Glutamatergic neuron (in vitro differentiated cells): ENCODE measurements around the gene NSD1. TPM values are rescaled to one million over a fixed set of nuclear protein-coding genes. Genes with fewer than 3 reads are reported as not detected.

Experiments
- DNase-seq: peaks from one replicate; pipeline ENCODE4 v3.0.0; 2022
- H3K27ac Mint-ChIP-seq: one replicate; pipeline ENCODE4 v1.8.0; 2020; ENCODE audit warnings: mild to moderate bottlenecking, mixed read lengths, inconsistent platforms; ENCODE audit not compliant: unreplicated experiment
- H3K27me3 Mint-ChIP-seq: one replicate; pipeline ENCODE4 v1.8.0; 2020; ENCODE audit warnings: mild to moderate bottlenecking, moderate library complexity, mixed read lengths, inconsistent platforms; ENCODE audit not compliant: unreplicated experiment
- H3K36me3 Mint-ChIP-seq: one replicate; pipeline ENCODE4 v1.8.0; 2020; ENCODE audit warnings: mild to moderate bottlenecking, mixed read lengths, inconsistent platforms; ENCODE audit not compliant: unreplicated experiment
- H3K4me1 Mint-ChIP-seq: one replicate; pipeline ENCODE4 v1.8.0; 2020; ENCODE audit warnings: mild to moderate bottlenecking, low read depth, mixed read lengths, inconsistent platforms; ENCODE audit not compliant: unreplicated experiment
- H3K4me3 Mint-ChIP-seq: one replicate; pipeline ENCODE4 v1.8.0; 2020; ENCODE audit warnings: mild to moderate bottlenecking, mixed read lengths, inconsistent platforms; ENCODE audit not compliant: unreplicated experiment
- H3K9me3 Mint-ChIP-seq: one replicate; pipeline ENCODE4 v1.8.0; 2020; ENCODE audit warnings: mild to moderate bottlenecking, moderate library complexity, mixed read lengths, inconsistent platforms; ENCODE audit not compliant: unreplicated experiment
- long read RNA-seq: library from polyadenylated mRNA; unstranded; transcript quantifications from one replicate; pipeline ENCODE4 v2.0.0, GENCODE V29; 2020; ENCODE audit not compliant: unreplicated experiment
- total RNA-seq: library from RNA; stranded (reverse); fragmentation: NEBNext Ultra II Directional; extraction: Animal tissue kit (Norgen Biotek cat#: 25700); gene quantifications from one replicate; pipeline ENCODE4 v1.2.1, GENCODE V29; 2021; ENCODE audit not compliant: unreplicated experiment
- TF ChIP-seq, protein P1 (sequence below): fragments of 200-600 bp; sonication (generic); IDR thresholded peaks from one replicate; pipeline ENCODE4 v1.5.0; 2021; ENCODE audit not compliant: partially characterized antibody, unreplicated experiment

NSD1 gene, protein sequence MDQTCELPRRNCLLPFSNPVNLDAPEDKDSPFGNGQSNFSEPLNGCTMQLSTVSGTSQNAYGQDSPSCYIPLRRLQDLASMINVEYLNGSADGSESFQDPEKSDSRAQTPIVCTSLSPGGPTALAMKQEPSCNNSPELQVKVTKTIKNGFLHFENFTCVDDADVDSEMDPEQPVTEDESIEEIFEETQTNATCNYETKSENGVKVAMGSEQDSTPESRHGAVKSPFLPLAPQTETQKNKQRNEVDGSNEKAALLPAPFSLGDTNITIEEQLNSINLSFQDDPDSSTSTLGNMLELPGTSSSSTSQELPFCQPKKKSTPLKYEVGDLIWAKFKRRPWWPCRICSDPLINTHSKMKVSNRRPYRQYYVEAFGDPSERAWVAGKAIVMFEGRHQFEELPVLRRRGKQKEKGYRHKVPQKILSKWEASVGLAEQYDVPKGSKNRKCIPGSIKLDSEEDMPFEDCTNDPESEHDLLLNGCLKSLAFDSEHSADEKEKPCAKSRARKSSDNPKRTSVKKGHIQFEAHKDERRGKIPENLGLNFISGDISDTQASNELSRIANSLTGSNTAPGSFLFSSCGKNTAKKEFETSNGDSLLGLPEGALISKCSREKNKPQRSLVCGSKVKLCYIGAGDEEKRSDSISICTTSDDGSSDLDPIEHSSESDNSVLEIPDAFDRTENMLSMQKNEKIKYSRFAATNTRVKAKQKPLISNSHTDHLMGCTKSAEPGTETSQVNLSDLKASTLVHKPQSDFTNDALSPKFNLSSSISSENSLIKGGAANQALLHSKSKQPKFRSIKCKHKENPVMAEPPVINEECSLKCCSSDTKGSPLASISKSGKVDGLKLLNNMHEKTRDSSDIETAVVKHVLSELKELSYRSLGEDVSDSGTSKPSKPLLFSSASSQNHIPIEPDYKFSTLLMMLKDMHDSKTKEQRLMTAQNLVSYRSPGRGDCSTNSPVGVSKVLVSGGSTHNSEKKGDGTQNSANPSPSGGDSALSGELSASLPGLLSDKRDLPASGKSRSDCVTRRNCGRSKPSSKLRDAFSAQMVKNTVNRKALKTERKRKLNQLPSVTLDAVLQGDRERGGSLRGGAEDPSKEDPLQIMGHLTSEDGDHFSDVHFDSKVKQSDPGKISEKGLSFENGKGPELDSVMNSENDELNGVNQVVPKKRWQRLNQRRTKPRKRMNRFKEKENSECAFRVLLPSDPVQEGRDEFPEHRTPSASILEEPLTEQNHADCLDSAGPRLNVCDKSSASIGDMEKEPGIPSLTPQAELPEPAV (N-terminal part only)
- 151 TPM for total RNA-seq
- long read RNA-seq, partial matches to known transcripts = 6 of 14 reads
- long read RNA-seq, other reads (novel, unspliced or antisense) = 7 of 14 reads

DNA sequence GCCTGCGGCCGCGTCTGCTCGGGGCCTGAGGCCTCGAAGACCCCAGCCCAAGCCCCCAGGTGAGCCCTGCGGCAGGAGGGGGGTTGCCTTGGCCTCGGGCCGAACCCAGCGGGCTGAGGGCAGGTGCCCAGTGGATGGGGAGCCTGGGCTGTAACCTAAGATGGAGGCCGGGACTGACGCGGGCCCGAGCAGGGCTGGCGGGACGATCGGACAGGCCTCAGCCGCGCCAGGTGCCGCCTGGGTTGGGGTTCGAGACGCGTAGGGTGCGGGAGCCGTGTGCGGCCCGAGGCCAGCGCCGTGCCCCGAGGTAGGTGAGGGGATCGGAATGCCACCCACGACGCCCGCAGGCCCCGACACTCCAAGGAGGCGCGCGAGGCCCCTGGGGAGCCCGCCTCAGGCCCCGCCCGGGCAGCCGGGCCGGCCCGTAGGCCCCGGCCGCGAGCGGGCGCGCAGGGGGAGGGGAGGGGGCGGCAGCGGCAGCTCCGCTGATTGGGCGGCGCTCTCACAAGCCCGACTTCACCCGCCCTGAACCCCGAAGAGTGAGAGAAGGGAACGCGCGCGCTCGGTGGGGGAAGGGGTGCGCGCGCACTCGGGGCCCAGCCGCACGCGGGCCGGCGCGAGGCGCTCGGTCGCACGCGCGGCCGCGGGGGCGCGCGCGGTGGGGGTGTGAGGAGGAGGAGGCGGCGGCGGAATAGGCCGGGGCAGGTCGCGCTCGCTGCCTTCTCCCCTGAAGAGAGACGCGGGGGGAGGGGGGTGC lies at the start of gene NSD1:
Gene NSD1 (plus strand): TSS at position 678 of the 757 bp plus-strand sequence. CDS start 1,331 bp downstream, outside the sequence.
- peak within 1 kb of the TSS; percentile 96 for H3K27ac Mint-ChIP-seq
- peak; percentile 92 for DNase-seq
- H3K27me3 Mint-ChIP-seq = peaks cover 11% of the 10 kb centered on the region
- peaks cover 5% of the 10 kb centered on the region for H3K9me3 Mint-ChIP-seq
- H3K4me3 Mint-ChIP-seq = peak within 1 kb of the TSS; percentile 92
- H3K36me3 Mint-ChIP-seq = no peaks in the 10 kb centered on the region
- TF ChIP-seq, protein P1, sequence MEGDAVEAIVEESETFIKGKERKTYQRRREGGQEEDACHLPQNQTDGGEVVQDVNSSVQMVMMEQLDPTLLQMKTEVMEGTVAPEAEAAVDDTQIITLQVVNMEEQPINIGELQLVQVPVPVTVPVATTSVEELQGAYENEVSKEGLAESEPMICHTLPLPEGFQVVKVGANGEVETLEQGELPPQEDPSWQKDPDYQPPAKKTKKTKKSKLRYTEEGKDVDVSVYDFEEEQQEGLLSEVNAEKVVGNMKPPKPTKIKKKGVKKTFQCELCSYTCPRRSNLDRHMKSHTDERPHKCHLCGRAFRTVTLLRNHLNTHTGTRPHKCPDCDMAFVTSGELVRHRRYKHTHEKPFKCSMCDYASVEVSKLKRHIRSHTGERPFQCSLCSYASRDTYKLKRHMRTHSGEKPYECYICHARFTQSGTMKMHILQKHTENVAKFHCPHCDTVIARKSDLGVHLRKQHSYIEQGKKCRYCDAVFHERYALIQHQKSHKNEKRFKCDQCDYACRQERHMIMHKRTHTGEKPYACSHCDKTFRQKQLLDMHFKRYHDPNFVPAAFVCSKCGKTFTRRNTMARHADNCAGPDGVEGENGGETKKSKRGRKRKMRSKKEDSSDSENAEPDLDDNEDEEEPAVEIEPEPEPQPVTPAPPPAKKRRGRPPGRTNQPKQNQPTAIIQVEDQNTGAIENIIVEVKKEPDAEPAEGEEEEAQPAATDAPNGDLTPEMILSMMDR = no peak
- peaks cover 20% of the 10 kb centered on the region for H3K4me1 Mint-ChIP-seq

DNA sequence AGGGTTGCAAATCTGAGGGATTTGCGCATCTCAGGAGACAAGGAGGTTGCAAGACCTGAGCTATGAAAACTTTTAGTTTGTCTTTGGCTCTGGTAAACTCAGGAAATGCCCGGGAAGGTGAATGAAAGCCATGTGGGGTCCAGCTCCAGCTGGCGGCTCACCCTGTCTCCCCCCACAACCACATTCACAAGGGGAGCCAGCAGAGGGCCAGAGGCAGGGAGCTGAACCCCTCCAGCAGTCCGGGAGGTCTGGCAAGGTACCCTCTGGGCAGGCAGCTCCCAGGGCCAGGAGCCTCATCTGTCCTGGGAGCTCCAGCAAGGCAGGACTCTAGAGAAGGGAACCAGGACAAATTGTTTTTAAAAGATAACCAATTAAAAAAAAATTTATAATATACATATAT lies 49.4 kb upstream of the NSD1 start:
- no peak overlapping the region for H3K4me3 Mint-ChIP-seq
- DNase-seq = no peak
- TF ChIP-seq, protein P1 = no peak
- no peak overlapping the region for H3K27ac Mint-ChIP-seq
- peaks cover 7% of the 10 kb centered on the region for H3K4me1 Mint-ChIP-seq
- H3K36me3 Mint-ChIP-seq = peaks cover 4% of the 10 kb centered on the region
- H3K27me3 Mint-ChIP-seq = peaks cover 7% of the 10 kb centered on the region
- H3K9me3 Mint-ChIP-seq = no peaks in the 10 kb centered on the region

DNA sequence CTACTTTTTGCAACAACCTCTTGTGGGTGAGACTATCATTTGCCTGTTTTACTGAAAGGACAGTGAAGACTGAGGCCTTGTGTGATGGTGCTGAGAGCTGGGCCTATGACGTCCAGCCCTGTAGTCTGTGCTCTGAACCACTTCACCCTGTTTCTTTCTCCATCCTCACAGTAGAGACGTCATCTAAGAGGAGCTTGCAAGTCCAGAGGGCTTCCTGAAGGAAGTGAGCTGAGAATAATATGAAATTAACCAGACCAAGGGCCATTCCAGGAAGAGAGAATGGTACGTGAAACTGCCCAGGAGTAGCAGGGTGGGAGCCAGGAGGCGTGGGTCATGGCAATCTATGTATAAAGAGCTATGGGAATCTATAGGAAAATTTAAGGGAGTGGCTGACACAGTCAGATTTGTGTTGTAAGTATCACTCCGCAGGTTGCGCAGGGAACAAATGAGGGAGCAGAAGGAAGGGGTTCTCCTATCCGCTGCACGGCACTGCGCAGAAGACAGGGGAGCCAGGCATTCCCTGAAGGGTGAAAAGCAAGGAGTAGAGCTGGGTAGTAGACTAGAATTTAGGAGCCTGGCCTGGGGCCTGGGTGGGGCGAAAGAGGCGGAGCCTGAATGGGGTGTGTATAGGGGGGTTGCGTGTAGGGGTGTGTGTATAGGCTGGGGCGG lies 47.5 kb upstream of the NSD1 start:
- H3K36me3 Mint-ChIP-seq = peaks cover 4% of the 10 kb centered on the region
- H3K4me1 Mint-ChIP-seq = peaks cover 7% of the 10 kb centered on the region
- peak overlapping the region; percentile 37 for H3K4me3 Mint-ChIP-seq
- no peak for DNase-seq
- TF ChIP-seq, protein P1 = no peak
- peaks cover 9% of the 10 kb centered on the region for H3K27me3 Mint-ChIP-seq
- H3K27ac Mint-ChIP-seq = peak overlapping the region; percentile 1
- peaks cover 3% of the 10 kb centered on the region for H3K9me3 Mint-ChIP-seq
